ENCODE results near the gene ABCF2.

Gene ABCF2

GRCh38 chr7:151191544-151191943 is 35.5 kb downstream of the ABCF2 start:
- no peak for DNase-seq

- no peak for DNase-seq
Measured at GRCh38 chr7:151189038-151189437, 38.0 kb downstream of the ABCF2 start.

- DNase-seq: no peak
Measured at GRCh38 chr7:151188252-151188542, 38.8 kb downstream of the ABCF2 start.

DNA sequence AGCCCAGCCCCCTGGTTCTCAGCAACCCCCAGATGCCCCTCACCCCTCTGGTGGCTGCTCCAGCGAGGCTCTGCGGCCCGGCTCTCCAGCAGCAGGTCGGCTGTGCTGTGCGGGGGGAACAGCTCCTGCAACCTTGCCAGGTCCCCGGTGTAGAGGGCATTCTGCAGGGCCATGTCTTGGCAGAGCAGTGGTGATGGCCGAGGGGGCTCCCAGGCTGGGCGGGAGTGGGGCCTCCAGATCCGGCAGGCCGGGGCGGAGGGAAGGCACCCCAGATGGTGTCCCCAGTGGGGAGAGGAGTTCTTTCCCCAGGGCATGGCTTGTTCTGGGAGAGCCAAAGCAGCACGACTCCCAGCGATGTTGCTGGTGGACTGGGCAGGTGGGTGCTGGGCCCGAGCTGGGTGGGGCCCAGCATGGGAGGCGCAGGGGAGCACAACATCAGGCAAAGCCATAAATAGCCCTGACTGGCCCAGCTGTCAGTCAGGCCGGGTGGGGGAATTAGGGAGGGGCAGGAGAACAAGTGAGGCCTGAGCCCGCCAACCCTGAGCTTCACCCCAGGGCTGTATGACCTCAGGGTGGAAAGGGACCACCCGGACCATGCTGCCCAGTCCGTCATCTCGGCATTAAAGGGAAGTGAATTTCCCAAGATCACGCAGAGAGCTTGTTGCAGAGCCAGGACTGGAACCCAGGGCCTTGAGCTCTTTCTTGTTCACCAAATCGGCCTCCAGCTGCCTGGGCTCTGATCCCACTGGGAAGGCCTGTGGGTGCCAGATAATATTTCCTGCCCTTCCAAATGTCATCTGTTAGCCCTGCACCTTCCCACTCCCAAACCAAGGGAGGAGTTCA is 39.4 kb downstream of the ABCF2 start:
- DNase-seq: no peak

GRCh38 chr7:151186640-151187408 is 40.2 kb downstream of the ABCF2 start, which contains the start of gene ASB10:
Gene ASB10 (minus strand): TSS chr7:151187250. CDS start chr7:151187130, 120 bp downstream.
- no peak for DNase-seq

- no peak for DNase-seq
Measured at GRCh38 chr7:151185762-151186639, 41.0 kb downstream of the ABCF2 start.

DNA sequence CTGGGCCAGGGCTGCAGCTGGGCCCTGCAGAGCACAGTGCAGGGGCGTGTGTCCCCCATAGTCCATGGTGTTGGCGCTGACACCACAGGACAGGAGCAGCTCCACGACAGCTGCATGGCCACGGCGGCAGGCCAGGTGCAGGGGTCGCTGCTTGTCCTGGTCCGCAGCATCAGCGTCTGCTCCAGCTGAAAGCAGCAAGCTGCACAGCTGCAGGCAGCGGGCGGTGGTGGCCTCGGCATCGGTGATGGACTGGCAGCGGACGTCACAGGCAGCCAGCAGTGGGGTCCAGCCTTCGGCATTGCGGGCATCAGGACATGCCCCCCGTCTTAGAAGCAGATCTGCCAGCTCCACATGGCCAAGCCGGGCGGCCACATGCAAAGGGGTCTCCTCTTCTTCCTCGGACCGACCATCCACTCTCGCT is 46.0 kb downstream of the ABCF2 start:
- DNase-seq: no peak

DNA sequence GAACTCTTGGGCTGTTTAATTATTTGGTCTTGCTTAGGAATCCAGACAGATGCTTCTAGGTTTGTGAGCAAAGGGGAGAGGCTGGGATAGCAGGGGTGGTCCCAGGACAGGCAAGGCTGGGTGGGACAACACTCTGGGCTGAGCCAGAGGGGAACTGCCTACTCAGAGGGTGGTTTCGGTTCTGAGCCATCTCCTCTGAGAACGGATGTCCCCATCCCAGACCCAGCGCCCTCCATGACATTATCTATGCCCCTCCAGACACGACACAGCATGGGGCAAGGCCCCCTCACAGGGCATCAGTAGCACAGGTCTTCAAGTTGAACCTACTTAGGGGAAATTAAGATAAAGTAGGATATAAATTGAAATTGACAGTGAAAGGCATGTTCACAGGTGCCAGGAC is 47.1 kb downstream of the ABCF2 start:
- DNase-seq: no peak

DNA sequence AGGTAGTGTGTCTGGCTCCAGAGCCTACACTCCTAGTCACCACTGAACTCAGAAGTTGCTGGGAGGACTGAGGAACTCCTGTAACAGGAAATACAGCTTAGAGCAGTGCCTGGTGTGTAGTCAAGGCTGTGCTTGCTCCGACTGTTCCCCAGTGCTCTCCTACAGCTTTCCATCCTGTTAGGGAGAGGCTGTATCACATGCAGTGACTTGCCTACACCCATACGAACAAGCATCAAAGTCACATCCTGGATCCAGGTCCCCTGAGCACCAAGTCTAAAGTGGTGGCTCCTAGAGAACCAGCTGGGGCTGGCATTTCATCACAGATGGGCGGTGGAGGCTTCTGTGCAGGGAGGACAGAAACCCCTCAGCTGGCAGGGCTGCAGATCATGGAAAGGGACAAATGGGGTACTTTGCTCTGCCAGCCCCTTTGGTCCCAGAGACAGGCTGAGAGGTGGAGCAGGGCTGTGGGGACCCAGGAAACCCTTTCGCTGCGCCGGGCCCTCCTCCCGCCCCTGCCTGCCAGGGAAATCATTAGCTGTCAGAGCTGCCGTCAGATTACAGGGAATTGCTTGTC is 47.6 kb downstream of the ABCF2 start:
- no peak for DNase-seq

- no peak for DNase-seq
Measured at GRCh38 chr7:151178831-151179230, 48.2 kb downstream of the ABCF2 start.

DNA sequence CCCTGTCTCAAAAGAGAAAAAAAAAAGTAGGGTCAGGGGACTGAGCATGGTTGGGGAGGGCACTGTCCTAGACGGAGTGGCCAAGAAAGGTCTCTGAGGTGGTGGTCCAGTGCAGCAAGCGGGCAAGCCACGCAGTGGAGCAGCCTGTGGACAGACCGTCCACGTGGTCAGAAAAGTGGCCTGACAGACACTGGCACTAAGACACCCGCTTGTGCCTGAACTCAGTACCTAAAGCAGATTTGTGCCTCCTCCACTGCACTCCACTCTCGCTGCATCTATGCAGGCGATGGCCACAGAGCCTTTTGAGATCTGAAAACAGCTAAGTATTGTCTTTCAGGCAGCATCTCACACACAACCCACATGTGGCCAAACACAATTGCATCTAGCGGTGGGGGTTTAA is 48.8 kb downstream of the ABCF2 start:
- DNase-seq: no peak

DNA sequence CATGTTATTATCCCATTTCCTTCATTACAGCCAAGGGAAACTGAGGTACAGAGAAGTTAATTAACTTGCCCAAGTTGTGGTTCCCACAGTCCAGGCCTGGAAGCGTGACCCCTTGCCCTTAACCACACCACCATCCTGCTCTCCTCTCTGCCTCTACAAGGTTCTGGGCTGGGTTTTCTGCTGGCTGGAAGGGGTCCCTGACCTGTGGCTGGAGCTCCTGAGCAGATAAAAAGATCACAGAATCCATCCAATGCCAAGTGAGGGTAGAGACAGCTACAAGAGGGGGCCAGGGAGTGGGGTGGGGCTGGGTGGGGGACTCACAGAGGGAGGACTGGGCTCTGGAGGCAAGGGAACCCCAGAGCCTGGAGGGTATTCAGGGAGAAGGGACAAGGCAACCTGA is 49.7 kb downstream of the ABCF2 start:
- no peak for DNase-seq

DNA sequence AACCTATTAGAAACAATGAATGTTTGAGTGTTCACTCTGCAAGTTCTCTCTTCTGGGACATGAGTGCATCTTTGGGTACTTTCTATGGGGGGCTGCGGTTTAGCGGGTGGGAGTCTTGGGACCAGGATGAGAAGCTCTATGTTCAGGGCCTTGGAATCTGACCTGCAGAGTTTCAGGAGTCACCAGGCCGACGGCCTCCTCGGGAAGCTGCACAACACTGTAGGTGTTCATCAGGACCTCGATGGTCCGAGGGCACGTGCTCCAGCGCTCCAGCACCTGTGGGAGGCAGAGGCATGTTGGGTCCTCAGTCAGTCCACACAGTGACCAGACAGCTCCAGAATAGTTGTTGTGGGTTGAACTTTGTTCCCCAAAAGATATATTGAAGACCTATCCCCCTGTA is 50.6 kb downstream of the ABCF2 start:
- DNase-seq: no peak

DNA sequence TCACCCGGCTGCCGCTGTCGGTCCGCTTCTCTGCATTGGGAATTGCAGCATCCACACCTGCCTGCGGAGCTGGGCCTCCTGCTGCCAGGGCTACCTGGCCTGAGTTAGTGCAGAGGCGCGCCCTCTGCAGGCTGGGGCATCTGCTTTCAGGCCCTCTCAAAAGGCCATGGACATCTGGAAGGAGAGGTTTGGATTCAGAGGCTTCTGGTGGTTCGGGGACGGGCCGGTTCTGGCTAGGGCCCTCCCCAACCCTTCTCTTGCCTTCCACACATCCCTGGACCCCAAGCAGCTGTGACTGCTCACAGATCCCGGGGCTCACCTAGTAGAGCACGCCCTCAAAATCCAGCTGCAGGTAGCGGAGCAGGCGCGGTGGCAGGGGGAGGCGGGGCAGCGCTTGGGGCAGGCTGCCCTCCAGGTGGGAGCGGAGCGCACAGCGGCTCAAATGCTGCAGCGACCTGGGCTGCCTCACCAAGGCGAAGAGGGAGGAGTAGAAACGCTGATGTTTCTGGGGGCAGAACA is 51.2 kb downstream of the ABCF2 start:
- DNase-seq: no peak

DNA sequence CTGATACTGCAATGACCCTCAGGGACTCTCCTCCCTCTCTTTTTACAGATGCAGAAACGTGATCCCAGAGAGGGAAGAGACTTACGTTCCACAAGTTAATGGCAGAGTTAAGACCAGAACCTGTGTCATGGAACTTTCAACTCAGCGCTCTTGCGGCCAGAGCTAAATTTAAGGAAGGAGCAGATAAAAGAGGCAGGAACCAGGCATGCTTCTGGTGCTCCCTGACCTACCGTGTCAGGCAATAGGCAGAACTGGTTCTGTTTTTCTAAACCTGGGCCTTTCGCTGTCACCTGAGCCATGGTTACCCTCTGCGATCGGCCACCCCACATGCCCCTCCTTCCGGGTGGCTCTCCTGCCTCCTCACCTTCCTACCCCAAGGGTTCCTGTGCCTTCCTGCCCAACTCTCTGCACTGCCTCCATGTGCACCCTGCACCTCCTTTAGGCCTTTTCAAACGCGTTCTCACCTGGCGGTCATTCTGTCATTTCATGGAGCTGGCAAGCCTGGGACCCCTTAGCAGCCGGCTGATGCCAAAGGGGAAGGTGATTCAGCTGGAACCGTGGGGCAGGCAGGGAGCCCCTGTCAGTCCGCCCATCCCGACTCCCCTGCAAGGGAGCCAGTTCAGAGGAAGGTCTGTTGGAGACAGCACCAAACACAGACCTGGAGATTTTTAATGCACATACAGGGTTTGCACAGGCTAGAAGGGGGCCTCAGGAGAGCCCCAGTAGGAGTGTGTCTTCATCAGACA is 51.8 kb downstream of the ABCF2 start:
- DNase-seq: no peak

GRCh38 chr7:151174246-151175046 is 52.6 kb downstream of the ABCF2 start:
- DNase-seq: no peak

GRCh38 chr7:151173386-151174245 is 53.4 kb downstream of the ABCF2 start:
- no peak for DNase-seq

DNA sequence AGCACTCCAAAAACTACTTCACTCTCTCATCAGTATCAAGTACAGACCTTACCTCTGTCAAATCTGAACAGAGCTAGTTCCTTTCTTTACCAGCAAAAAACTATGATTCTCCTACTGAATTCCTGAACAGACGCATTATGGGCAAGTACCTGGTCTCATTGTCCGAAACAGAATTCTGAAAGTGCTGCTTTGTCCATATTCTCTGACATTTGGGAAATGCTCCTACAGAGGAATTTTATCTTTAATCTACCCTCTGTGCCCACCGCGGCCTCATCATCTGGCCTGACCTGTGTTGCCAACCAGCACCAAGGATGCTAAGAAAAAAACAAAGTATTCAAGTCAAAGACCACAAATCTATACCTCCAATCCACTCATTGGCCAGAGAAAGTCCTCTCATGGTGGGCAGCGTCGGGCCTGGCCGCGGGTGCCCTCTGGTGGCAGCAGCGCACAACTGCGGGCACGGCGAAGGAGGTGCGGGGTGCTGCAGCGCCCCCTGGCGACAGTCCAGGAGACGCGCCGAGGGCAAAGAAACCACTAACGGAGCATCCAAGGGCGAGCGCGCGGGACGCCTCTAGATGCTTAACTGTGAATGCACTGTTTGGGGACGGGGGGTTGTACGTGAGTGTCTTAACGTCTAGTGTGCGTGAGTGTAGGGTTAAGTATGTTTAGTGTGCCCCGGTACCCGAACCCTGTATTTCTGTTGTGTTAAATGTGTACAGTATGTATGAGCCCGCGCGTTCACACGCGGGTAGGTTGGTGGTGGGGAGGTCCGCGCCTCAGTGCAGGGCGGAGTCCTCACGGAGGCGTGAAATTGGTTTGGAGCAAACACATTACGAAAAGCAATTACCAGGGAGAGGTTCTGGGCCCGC is 54.5 kb downstream of the ABCF2 start:
- DNase-seq: peak; percentile 77

DNA sequence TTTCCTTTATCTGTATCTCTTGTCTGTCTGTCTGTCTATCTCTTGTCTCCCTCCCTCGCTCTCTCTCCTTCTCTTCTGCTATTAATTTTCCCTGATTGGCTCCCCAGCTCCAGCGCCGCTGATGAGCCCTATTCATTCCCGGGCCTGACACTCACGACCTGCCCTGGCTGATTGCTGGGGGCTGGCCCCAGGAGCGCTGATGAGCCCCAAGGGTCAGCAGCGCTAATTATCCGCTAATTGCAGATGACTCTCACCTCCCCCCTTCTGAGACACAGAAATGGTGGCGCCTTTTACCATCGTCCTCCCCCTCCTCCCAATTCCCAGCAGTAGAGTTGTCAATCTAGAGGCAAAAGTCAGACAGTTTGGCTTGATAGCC is 58.2 kb downstream of the ABCF2 start:
- no peak for DNase-seq
